ENCODE measurements around the gene PIH1D1. TPM values are rescaled to one million over a fixed set of nuclear protein-coding genes. Genes with fewer than 3 reads are reported as not detected.

The PIH1D1 gene
- total RNA-seq, 2 experiments from 2014 or later = 145 to 151 TPM

GRCh38 chr19:49430678-49431329, 20.8 kb downstream of the PIH1D1 start:
- Histone ChIP-seq H3K4me3 (ENCODE audit: low read length) (no peak overlapping the region), H3K27me3 (ENCODE audit: control insufficient read depth in 1 of 2, insufficient read depth in 2 of 2, low read length in 2 of 2) (peaks cover 94 to 98% of the 10 kb centered on the region in 2 experiments), H3K9me3 (ENCODE audit: control insufficient read depth in 1 of 2, insufficient read depth in 1 of 2, low read length in 2 of 2) (peaks cover 0 to 65% of the 10 kb centered on the region in 2 experiments), H3K36me3 (ENCODE audit: insufficient read depth, low read length) (no peaks in the 10 kb centered on the region), H3K27ac (ENCODE audit: low read depth in 1 of 2, low read length in 2 of 2) (no peak overlapping the region), H3K4me1 (ENCODE audit: insufficient read depth, low read length) (peaks cover 58% of the 10 kb centered on the region)
- H3K27me3 Mint-ChIP-seq = peaks cover 98% of the 10 kb centered on the region
- ATAC-seq (ENCODE audit: poor library complexity) (peak; percentile 31), DNase-seq (peak in 3 of 14 experiments; percentile 38 to 63 (median 48))
- ChIA-PET POLR2A (no interaction called here), CTCF (interaction anchor here (1.2 to 1.5 kb wide), 2 partner anchors 40 kb away, joined by 3 to 5 read pairs; no protein-coding TSS in a partner anchor)
- no peak overlapping the region for H3K4me3 Mint-ChIP-seq
- TF ChIP-seq, protein P1, sequence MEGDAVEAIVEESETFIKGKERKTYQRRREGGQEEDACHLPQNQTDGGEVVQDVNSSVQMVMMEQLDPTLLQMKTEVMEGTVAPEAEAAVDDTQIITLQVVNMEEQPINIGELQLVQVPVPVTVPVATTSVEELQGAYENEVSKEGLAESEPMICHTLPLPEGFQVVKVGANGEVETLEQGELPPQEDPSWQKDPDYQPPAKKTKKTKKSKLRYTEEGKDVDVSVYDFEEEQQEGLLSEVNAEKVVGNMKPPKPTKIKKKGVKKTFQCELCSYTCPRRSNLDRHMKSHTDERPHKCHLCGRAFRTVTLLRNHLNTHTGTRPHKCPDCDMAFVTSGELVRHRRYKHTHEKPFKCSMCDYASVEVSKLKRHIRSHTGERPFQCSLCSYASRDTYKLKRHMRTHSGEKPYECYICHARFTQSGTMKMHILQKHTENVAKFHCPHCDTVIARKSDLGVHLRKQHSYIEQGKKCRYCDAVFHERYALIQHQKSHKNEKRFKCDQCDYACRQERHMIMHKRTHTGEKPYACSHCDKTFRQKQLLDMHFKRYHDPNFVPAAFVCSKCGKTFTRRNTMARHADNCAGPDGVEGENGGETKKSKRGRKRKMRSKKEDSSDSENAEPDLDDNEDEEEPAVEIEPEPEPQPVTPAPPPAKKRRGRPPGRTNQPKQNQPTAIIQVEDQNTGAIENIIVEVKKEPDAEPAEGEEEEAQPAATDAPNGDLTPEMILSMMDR (IDR thresholded peaks at IDR 0.05) = peak; percentile 18
- H3K27ac Mint-ChIP-seq = no peak overlapping the region
- no peaks in the 10 kb centered on the region for H3K9me3 Mint-ChIP-seq
- H3K4me1 Mint-ChIP-seq (ENCODE audit: low read depth) = peaks cover 61% of the 10 kb centered on the region
- H3K36me3 Mint-ChIP-seq (ENCODE audit: low read depth) = no peaks in the 10 kb centered on the region
- intact Hi-C loops (cut with DNase I, micrococcal nuclease) = no loop called here

DNA sequence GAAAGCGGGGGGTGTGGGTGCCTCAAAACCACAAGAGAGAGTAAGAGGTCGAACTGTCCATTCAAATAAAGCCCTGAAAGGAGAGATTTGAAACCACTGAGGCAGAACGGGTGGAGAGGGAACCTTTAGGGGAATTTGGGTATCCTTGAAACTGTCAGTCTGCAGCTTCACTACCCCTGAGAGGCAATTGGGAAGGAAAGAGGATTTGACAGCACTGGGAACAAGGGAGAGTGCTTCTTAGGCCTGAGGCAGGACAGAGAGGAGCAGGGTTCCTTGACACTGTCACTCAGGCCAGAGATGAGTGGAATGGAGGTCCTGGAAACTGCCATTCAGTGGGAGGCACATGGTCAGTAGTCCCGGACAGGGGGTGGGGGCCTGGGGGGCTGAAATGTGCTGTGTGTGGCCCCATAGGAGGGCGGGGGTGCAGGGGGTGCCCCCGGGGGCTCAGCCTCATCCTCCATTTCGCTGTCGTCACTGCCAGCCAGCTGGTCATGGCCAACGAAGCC, 21.4 kb downstream of the PIH1D1 start:
- intact Hi-C loops (cut with DNase I, micrococcal nuclease) = no loop called here
- peaks cover 95 to 99% of the 10 kb centered on the region in 2 experiments for H3K27me3 ChIP-seq (ENCODE audit: control insufficient read depth in 1 of 2, insufficient read depth in 2 of 2, low read length in 2 of 2)
- POLR2A ChIA-PET = no interaction called here

DNA sequence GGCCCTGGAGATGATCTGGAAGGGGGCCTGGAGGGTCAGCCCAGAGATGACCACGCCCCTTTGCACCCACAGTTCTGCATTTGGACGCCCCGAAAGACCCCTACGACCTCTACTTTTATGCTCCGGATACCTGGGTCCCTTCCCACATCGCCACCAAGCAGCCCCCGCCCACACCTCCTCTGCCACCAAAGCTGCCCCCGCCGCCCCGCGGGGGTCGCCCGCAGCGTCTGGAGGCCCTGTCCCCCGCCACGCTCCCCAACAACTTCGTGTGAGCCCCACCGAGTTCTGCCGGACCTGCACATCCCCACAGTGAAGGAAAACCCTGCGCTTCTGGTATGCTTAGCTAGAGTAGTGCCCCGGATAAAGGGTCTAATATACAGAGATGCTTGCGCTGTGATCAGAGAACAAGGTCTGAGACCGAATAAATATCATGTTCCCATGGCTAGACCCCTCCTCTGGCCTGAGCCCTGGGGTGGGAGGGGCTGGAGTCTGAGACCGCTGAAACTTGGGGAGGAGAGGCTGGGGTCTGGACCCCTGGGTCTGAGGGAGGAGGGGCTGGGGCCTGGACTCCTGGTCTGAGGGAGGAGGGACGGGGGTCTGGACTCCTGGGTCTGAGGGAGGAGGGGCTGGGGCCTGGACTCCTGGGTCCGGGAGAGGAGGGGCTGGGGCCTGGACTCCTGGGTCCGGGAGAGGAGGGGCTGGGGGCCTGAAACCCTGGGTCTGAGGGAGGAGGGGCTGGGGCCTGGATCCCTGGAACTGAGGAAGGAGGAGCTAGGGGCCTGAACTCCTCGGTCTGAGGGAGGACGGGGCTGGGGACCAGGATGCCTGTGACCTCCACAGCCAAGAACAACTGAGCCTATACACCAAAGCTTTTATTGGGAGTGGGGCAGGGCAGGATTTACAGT, 22.8 kb downstream of the PIH1D1 start:
- POLR2A ChIA-PET = no interaction called here
- DNase-seq (no peak), ATAC-seq (ENCODE audit: poor library complexity) (no peak)
- H3K4me1 Mint-ChIP-seq (ENCODE audit: low read depth) = peaks cover 66% of the 10 kb centered on the region
- intact Hi-C loops (cut with DNase I, micrococcal nuclease) = no loop called here
- Histone ChIP-seq H3K36me3 (ENCODE audit: insufficient read depth, low read length) (no peaks in the 10 kb centered on the region), H3K4me1 (ENCODE audit: insufficient read depth, low read length) (peaks cover 66% of the 10 kb centered on the region), H3K4me3 (ENCODE audit: low read length) (no peak overlapping the region), H3K27me3 (ENCODE audit: control insufficient read depth in 1 of 2, insufficient read depth in 2 of 2, low read length in 2 of 2) (peaks cover 89 to 99% of the 10 kb centered on the region in 2 experiments), H3K9me3 (ENCODE audit: control insufficient read depth in 1 of 2, insufficient read depth in 1 of 2, low read length in 2 of 2) (peaks cover 0 to 55% of the 10 kb centered on the region in 2 experiments), H3K27ac (ENCODE audit: low read depth in 1 of 2, low read length in 2 of 2) (no peak overlapping the region)
- no peak overlapping the region for H3K4me3 Mint-ChIP-seq
- H3K9me3 Mint-ChIP-seq = no peaks in the 10 kb centered on the region
- no peak overlapping the region for H3K27ac Mint-ChIP-seq
- no peaks in the 10 kb centered on the region for H3K36me3 Mint-ChIP-seq (ENCODE audit: low read depth)
- H3K27me3 Mint-ChIP-seq = peaks cover 98% of the 10 kb centered on the region
- TF ChIP-seq, protein P1 (IDR thresholded peaks at IDR 0.05) = no peak
- CTCF ChIA-PET = interaction anchor here (1.5 kb wide), 1 partner anchor 42 kb away, joined by 5 read pairs; no protein-coding TSS in a partner anchor

More for the DNA sequence above, 21.4 kb downstream of the PIH1D1 start:
- Mint-ChIP-seq H3K9me3 (no peaks in the 10 kb centered on the region), H3K4me3 (no peak overlapping the region), H3K4me1 (ENCODE audit: low read depth) (peaks cover 63% of the 10 kb centered on the region), H3K27ac (no peak overlapping the region), H3K36me3 (ENCODE audit: low read depth) (no peaks in the 10 kb centered on the region), H3K27me3 (peaks cover 98% of the 10 kb centered on the region)
- Histone ChIP-seq H3K4me1 (ENCODE audit: insufficient read depth, low read length) (peaks cover 59% of the 10 kb centered on the region), H3K27ac (ENCODE audit: low read depth in 1 of 2, low read length in 2 of 2) (no peak overlapping the region), H3K36me3 (ENCODE audit: insufficient read depth, low read length) (no peaks in the 10 kb centered on the region), H3K9me3 (ENCODE audit: control insufficient read depth in 1 of 2, insufficient read depth in 1 of 2, low read length in 2 of 2) (peaks cover 0 to 66% of the 10 kb centered on the region in 2 experiments), H3K4me3 (ENCODE audit: low read length) (no peak overlapping the region)
- CTCF ChIA-PET = interaction anchor here (1.2 to 1.5 kb wide), 2 partner anchors 39 to 40 kb away, joined by 3 to 5 read pairs; no protein-coding TSS in a partner anchor
- no peak for ATAC-seq (ENCODE audit: poor library complexity)
- TF ChIP-seq, protein P1 (IDR thresholded peaks at IDR 0.05) = no peak
- no peak for DNase-seq

Measured in CD4-positive, alpha-beta T cell (primary cell).